ENCODE data around the gene ARHGAP15.
A peak's percentile ranks its signal among the peaks of the same experiment; 100 is the strongest.

The ARHGAP15 gene

DNA sequence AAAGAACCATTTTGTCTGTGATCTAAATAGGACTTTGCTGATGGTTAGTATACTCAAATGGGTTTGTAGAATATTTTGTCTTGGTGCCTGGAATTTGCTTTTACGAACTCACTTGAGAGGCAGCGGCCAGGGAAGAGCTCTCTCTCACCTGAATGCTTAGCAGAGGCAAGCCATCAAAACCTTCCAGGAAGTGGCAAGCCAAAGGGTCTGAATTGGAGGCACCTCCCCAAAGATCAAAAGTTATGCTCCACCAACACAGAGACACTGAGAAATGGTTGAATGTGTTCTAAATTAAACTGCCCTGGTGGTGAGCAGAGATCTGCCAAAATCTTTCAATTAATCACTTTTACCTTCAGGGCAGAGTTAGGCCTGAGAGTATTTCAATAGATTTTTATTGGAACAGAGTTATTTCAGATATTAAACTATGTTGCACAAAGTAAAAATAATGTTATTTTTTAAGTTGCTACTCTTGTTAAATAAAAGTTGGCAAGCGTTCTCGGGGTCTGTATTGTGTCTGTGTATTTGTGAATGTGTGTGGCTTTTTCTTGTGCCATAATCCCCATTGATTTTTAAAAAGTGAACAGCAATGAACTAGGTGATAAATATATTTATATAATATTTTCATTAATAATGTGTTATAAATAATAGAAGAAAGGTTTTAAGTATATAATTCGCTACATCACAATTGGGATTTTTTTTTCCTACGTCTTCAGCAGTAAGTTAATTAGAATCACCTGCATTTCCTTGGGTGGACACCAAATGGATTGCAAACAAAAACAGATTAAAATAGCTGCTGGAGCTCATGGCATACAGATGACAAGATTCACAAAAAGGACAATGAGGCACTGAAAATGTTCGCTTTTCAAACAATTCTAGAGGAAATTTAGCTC lies 416.1 kb downstream of the ARHGAP15 start:
- H3K4me3 Mint-ChIP-seq, result no peak overlapping the region
- peaks cover 25% of the 10 kb centered on the region for H3K9me3 Mint-ChIP-seq
- peaks cover 14% of the 10 kb centered on the region for H3K4me1 Mint-ChIP-seq
- no peaks in the 10 kb centered on the region for H3K36me3 Mint-ChIP-seq (ENCODE audit: low read depth)
- DNase-seq, result no peak
- H3K27me3 Mint-ChIP-seq (ENCODE audit: low read depth, poor library complexity), result no peaks in the 10 kb centered on the region
- TF ChIP-seq, protein P1, sequence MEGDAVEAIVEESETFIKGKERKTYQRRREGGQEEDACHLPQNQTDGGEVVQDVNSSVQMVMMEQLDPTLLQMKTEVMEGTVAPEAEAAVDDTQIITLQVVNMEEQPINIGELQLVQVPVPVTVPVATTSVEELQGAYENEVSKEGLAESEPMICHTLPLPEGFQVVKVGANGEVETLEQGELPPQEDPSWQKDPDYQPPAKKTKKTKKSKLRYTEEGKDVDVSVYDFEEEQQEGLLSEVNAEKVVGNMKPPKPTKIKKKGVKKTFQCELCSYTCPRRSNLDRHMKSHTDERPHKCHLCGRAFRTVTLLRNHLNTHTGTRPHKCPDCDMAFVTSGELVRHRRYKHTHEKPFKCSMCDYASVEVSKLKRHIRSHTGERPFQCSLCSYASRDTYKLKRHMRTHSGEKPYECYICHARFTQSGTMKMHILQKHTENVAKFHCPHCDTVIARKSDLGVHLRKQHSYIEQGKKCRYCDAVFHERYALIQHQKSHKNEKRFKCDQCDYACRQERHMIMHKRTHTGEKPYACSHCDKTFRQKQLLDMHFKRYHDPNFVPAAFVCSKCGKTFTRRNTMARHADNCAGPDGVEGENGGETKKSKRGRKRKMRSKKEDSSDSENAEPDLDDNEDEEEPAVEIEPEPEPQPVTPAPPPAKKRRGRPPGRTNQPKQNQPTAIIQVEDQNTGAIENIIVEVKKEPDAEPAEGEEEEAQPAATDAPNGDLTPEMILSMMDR (IDR thresholded peaks at IDR 0.05), result no peak
- peak overlapping the region; percentile 11 for H3K27ac Mint-ChIP-seq

DNA sequence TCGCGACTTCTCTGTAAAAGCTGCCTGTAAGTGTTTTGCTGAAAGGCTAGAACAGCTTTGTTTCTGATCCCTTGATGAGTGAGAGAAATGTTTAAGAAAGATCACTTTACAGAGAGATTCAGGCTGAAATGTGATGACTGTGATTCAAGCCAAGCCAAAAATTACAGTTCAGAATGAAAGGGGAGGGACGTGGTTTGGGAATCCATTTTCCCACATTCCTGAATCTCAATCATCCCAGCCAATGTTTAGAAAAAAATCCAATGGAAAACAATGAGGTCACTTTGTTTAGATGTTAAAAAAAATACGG lies 416.7 kb downstream of the ARHGAP15 start:
- H3K27me3 Mint-ChIP-seq (ENCODE audit: low read depth, poor library complexity), result no peaks in the 10 kb centered on the region
- peaks cover 14% of the 10 kb centered on the region for H3K4me1 Mint-ChIP-seq
- TF ChIP-seq, protein P1 (IDR thresholded peaks at IDR 0.05), result no peak
- peaks cover 19% of the 10 kb centered on the region for H3K9me3 Mint-ChIP-seq
- H3K36me3 Mint-ChIP-seq (ENCODE audit: low read depth), result no peaks in the 10 kb centered on the region
- peak overlapping the region; percentile 76 for H3K27ac Mint-ChIP-seq
- no peak overlapping the region for H3K4me3 Mint-ChIP-seq
- DNase-seq, result no peak

DNA sequence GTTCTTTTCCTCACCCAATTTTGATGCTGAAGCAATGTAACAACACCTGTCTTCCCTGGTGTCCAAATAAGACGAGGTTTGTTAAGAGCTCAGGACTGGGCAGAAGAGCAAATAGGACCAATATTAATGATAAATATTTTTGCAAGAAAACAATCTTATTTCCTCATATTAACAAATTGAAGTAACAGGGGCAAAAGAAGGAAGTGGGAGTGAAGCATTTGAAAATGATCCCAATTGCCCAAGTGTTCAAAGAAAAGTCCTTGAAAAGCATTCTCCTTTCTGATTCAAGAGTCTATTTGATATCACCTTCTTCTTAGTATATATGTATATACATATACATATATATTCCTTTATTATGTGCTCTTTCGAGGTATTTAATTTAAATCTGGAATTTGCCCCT lies 418.8 kb downstream of the ARHGAP15 start:
- no peak overlapping the region for H3K4me3 Mint-ChIP-seq
- DNase-seq, result no peak
- no peaks in the 10 kb centered on the region for H3K36me3 Mint-ChIP-seq (ENCODE audit: low read depth)
- H3K4me1 Mint-ChIP-seq, result peaks cover 22% of the 10 kb centered on the region
- peaks cover 2% of the 10 kb centered on the region for H3K9me3 Mint-ChIP-seq
- TF ChIP-seq, protein P1 (IDR thresholded peaks at IDR 0.05), result no peak
- H3K27me3 Mint-ChIP-seq (ENCODE audit: low read depth, poor library complexity), result no peaks in the 10 kb centered on the region
- no peak overlapping the region for H3K27ac Mint-ChIP-seq

DNA sequence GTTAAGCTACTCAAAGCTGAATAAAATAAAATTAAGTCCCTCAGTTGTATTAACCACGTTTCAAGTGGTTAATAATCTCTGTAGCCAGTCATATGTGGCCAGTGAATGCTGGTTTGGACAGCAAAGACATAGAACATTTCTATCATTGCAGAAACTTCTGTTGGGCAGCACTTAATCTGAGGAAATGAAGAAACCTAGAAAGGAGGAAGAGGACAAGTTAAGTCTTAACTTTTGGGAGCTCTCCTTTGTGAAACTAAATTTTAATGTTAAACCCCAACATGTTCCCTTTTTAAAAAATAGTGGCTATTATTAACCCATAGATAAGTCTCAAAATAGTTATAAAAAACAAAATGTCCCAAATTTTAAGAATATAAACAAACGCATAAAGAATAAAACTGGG lies 421.3 kb downstream of the ARHGAP15 start:
- no peak for DNase-seq
- no peaks in the 10 kb centered on the region for H3K27me3 Mint-ChIP-seq (ENCODE audit: low read depth, poor library complexity)
- H3K4me1 Mint-ChIP-seq, result peaks cover 14% of the 10 kb centered on the region
- no peaks in the 10 kb centered on the region for H3K9me3 Mint-ChIP-seq
- no peaks in the 10 kb centered on the region for H3K36me3 Mint-ChIP-seq (ENCODE audit: low read depth)
- TF ChIP-seq, protein P1 (IDR thresholded peaks at IDR 0.05), result no peak
- H3K4me3 Mint-ChIP-seq, result no peak overlapping the region
- no peak overlapping the region for H3K27ac Mint-ChIP-seq

GRCh38 chr2:143551971-143552650 lies 422.9 kb downstream of the ARHGAP15 start:
- no peaks in the 10 kb centered on the region for H3K27me3 Mint-ChIP-seq (ENCODE audit: low read depth, poor library complexity)
- no peak overlapping the region for H3K27ac Mint-ChIP-seq
- TF ChIP-seq, protein P1 (IDR thresholded peaks at IDR 0.05), result no peak
- H3K4me3 Mint-ChIP-seq, result no peak overlapping the region
- peaks cover 8% of the 10 kb centered on the region for H3K4me1 Mint-ChIP-seq
- no peaks in the 10 kb centered on the region for H3K9me3 Mint-ChIP-seq
- H3K36me3 Mint-ChIP-seq (ENCODE audit: low read depth), result no peaks in the 10 kb centered on the region
- DNase-seq, result no peak
